ENCODE results near the gene PPP1R37. TPM values are rescaled to one million over a fixed set of nuclear protein-coding genes. Genes with fewer than 3 reads are reported as not detected.

PPP1R37 gene
- total RNA-seq, 1 experiment from 2014 or later: 46.4 TPM

GRCh38 chr19:45098521-45099466 is 5.8 kb downstream of the PPP1R37 start:
- Histone ChIP-seq H2AFZ (ENCODE audit: low read length) (no peak overlapping the region), H3K4me2 (ENCODE audit: low read length) (peak overlapping the region; percentile 80), H3F3A (ENCODE audit: low read length, unreplicated experiment) (no peaks in the 10 kb centered on the region), H3K9me3 (ENCODE audit: low read length) (no peaks in the 10 kb centered on the region), H3K4me3 (ENCODE audit: low read length) (peak overlapping the region; percentile 52), H3K9me2 (replicated peaks; ENCODE audit: low read length) (no peaks in the 10 kb centered on the region), H4K20me1 (ENCODE audit: low read length) (peaks cover 10% of the 10 kb centered on the region; the same call in 1 of the 2 replicates), H3K4me1 (ENCODE audit: insufficient read depth, low read length) (peaks cover 27% of the 10 kb centered on the region), H3K36me3 (ENCODE audit: low read depth, low read length) (no peaks in the 10 kb centered on the region), H3K27me3 (ENCODE audit: low read length) (no peaks in the 10 kb centered on the region), H3K9ac (ENCODE audit: low read length) (no peak overlapping the region), H3K79me2 (ENCODE audit: low read length) (peaks cover 98% of the 10 kb centered on the region), H3K27ac (ENCODE audit: low read length) (peak overlapping the region; percentile 91)
- no peak for DNase-seq
- no peak for TF ChIP-seq EZH2 (IDR thresholded peaks at IDR 0.05; ENCODE audit: low read length, unreplicated experiment)
- TF ChIP-seq EZH2phosphoT487 (IDR thresholded peaks at IDR 0.05; ENCODE audit: borderline replicate concordance, low read length): no peak
- TF ChIP-seq CTCF (conservative IDR thresholded peaks at IDR 0.05; ENCODE audit: low read depth, low read length): no peak
- ChIA-PET CTCF (interaction anchor here (0.5 kb wide), 1 partner anchor 159 kb away, joined by 3 read pairs; no protein-coding TSS in a partner anchor), POLR2A (ENCODE audit: unreplicated experiment) (no interaction called here)
- ATAC-seq: peak; percentile 10
- BruUV-seq (replicated peaks): no TSS peak
- intact Hi-C loops (cut with micrococcal nuclease): loop anchor here (10.0 kb wide), 1 partner anchor 236 kb away; no protein-coding TSS in a partner anchor

GRCh38 chr19:45099467-45100191 is 6.7 kb downstream of the PPP1R37 start:
- H3F3A ChIP-seq (ENCODE audit: low read length, unreplicated experiment): no peaks in the 10 kb centered on the region
- H3K36me3 ChIP-seq (ENCODE audit: low read depth, low read length): no peaks in the 10 kb centered on the region
- H3K4me3 ChIP-seq (ENCODE audit: low read length): no peak overlapping the region
- no peak overlapping the region for H2AFZ ChIP-seq (ENCODE audit: low read length)
- intact Hi-C loops (cut with micrococcal nuclease): loop anchor here (10.0 kb wide), 1 partner anchor 235 kb away; no protein-coding TSS in a partner anchor
- no peaks in the 10 kb centered on the region for H3K9me3 ChIP-seq (ENCODE audit: low read length)
- H3K9ac ChIP-seq (ENCODE audit: low read length): no peak overlapping the region
- H3K27me3 ChIP-seq (ENCODE audit: low read length): no peaks in the 10 kb centered on the region
- TF ChIP-seq EZH2 (IDR thresholded peaks at IDR 0.05; ENCODE audit: low read length, unreplicated experiment) (no peak), CTCF (conservative IDR thresholded peaks at IDR 0.05; ENCODE audit: low read depth, low read length) (no peak), EZH2phosphoT487 (IDR thresholded peaks at IDR 0.05; ENCODE audit: borderline replicate concordance, low read length) (no peak)
- H3K4me1 ChIP-seq (ENCODE audit: insufficient read depth, low read length): peaks cover 27% of the 10 kb centered on the region
- POLR2A ChIA-PET (ENCODE audit: unreplicated experiment): no interaction called here
- no peak for DNase-seq
- H3K27ac ChIP-seq (ENCODE audit: low read length): no peak overlapping the region
- BruUV-seq (replicated peaks): no TSS peak
- no peaks in the 10 kb centered on the region for H3K9me2 ChIP-seq (replicated peaks; ENCODE audit: low read length)
- CTCF ChIA-PET: interaction anchor here (0.5 kb wide), 1 partner anchor 159 kb away, joined by 3 read pairs; no protein-coding TSS in a partner anchor
- ATAC-seq: no peak
- H4K20me1 ChIP-seq (ENCODE audit: low read length): peaks cover 10% of the 10 kb centered on the region; the same call in 1 of the 2 replicates
- H3K79me2 ChIP-seq (ENCODE audit: low read length): peaks cover 98% of the 10 kb centered on the region
- H3K4me2 ChIP-seq (ENCODE audit: low read length): 0 out of 2 replicates have a peak overlapping the region, but pooled peaks have one; percentile 80

All from PC-3 (cell line).